ENCODE results near the gene SMO. TPM values are rescaled to one million over a fixed set of nuclear protein-coding genes. Genes with fewer than 3 reads are reported as not detected.

The SMO gene
- total RNA-seq, 3 donors from 2014 or later = 2.1 to 11.2 (median 2.2) TPM

GRCh38 chr7:129227646-129228578 lies 39.5 kb downstream of the SMO start:
- intact Hi-C loops (cut with DNase I, micrococcal nuclease) = no loop called here
- TF ChIP-seq CTCF (IDR thresholded peaks at IDR 0.05) = no peak
- no peak for DNase-seq
- ATAC-seq = no peak
- Histone ChIP-seq H3K36me3 (ENCODE audit: low read depth) (no peaks in the 10 kb centered on the region), H3K4me3 (no peak overlapping the region), H3K9me3 (no peaks in the 10 kb centered on the region), H3K4me1 (ENCODE audit: low read depth) (peaks cover 12% of the 10 kb centered on the region)

GRCh38 chr7:129228633-129229032 lies 40.2 kb downstream of the SMO start:
- no peak for TF ChIP-seq CTCF (IDR thresholded peaks at IDR 0.05)
- Histone ChIP-seq H3K4me1 (ENCODE audit: low read depth) (peaks cover 12% of the 10 kb centered on the region), H3K4me3 (no peak overlapping the region), H3K9me3 (no peaks in the 10 kb centered on the region), H3K36me3 (ENCODE audit: low read depth) (no peaks in the 10 kb centered on the region)
- DNase-seq = no peak
- intact Hi-C loops (cut with DNase I, micrococcal nuclease) = no loop called here
- ATAC-seq = no peak

- no peaks in the 10 kb centered on the region for H3K9me3 ChIP-seq
- TF ChIP-seq CTCF (IDR thresholded peaks at IDR 0.05) = no peak
- no peak for ATAC-seq
These were observed 43.2 kb downstream of the SMO start for GRCh38 chr7:129231666-129232065.

GRCh38 chr7:129238546-129238945 lies 50.1 kb downstream of the SMO start:
- intact Hi-C loops (cut with DNase I, micrococcal nuclease) = no loop called here
- TF ChIP-seq CTCF (IDR thresholded peaks at IDR 0.05) = no peak
- no peak overlapping the region for H3K4me3 ChIP-seq
- H3K36me3 ChIP-seq (ENCODE audit: low read depth) = no peaks in the 10 kb centered on the region
- DNase-seq = peak in 1 of 3 donors; percentile 27
- no peaks in the 10 kb centered on the region for H3K9me3 ChIP-seq
- ATAC-seq = no peak
- no peaks in the 10 kb centered on the region for H3K4me1 ChIP-seq (ENCODE audit: low read depth)

More at GRCh38 chr7:129231666-129232065, 43.2 kb downstream of the SMO start:
- H3K36me3 ChIP-seq (ENCODE audit: low read depth) = no peaks in the 10 kb centered on the region
- H3K4me1 ChIP-seq (ENCODE audit: low read depth) = peaks cover 6% of the 10 kb centered on the region
- intact Hi-C loops (cut with DNase I, micrococcal nuclease) = no loop called here
- no peak overlapping the region for H3K4me3 ChIP-seq
- DNase-seq = no peak

- TF ChIP-seq CTCF (IDR thresholded peaks at IDR 0.05) = no peak
- Histone ChIP-seq H3K4me3 (no peak overlapping the region), H3K4me1 (ENCODE audit: low read depth) (no peaks in the 10 kb centered on the region), H3K36me3 (ENCODE audit: low read depth) (no peaks in the 10 kb centered on the region), H3K9me3 (no peaks in the 10 kb centered on the region)
- no peak for ATAC-seq
- no peak for DNase-seq
- intact Hi-C loops (cut with DNase I, micrococcal nuclease) = no loop called here
These were observed 51.8 kb downstream of the SMO start for GRCh38 chr7:129240119-129240820.

All from mucosa of descending colon (tissue), 3 donors.